GM18870 (cell line): ENCODE results near the gene CT47C1.
A peak's percentile ranks its signal among the peaks of the same experiment; 100 is the strongest.

Experiments used
- ATAC-seq: cut with Tn5 transposase; IDR thresholded peaks from one replicate; pipeline ENCODE4 v1.9.1; 2021; ENCODE audit warnings: moderate library complexity; ENCODE audit not compliant: unreplicated experiment

The CT47C1 gene

DNA sequence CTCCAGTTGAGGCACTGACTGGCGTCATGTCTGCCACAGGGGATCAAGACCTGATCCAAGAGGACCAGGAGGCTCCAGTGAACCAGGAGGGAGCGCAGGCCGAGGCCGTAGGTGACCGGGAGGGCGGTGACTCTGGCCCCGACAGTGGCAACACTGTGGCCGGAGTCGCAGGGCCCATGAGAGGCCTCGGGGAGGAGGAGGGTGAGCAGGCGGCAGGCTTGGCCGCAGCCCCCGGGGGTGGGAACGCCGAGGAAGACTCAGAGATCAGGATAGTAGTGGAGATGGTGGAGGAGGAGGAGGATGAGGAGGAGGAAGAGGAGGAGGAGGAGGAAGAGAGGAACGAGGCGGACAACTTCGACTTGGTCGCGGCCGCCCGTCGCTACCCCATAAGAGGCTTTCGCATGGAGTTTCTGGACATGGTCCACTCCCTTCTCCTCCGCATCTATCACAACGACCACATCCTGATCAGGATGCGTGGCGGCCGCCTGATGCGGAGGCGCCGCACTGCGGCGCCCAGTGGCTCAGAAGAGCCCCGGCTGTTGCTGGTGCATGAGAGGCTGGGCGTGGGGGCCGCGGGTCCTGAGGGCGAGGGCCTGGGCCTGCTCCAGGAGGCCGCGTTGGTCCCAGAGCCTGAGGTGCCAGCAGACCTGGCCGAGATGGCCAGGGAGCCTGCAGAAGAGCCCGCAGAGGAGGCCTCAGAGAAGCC is 560 bp downstream of the CT47C1 start:
- no peak for ATAC-seq

GRCh38 chrX:119073911-119074310 is 1.1 kb downstream of the CT47C1 start:
- ATAC-seq: no peak

DNA sequence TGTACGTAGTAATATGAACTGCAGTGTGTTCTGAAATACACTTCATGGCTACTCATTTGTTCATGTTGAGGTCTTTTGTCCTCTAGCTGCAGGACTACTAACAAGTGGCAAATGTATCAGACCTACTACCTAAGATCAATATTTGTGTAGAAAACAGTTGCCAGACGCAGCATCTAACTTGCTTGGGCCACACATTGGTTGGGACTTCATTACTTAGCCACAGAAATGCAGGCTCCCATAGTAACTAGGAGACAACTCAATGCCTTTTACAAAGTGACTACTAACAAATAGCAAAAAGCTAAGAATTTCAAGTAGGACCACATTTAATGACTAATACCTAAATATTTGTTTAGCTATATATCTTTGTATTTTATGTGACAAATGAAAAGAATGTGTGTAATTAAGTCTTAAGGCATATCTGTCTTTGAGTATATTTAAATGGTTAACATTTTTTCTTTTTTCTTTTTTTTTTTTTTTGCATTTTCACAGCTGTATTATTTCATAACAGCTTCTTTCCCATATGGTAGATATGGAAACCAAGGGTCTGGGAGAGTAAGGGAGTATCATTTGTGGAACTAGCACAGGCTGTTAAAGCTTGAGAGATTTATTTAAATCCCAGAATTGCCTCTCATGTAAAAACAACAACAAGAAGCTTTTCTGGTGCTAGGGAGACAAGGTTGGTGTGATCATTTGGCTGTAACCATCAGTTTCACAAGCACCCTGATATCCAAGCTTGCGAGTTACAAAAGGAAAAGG is 2.7 kb downstream of the CT47C1 start:
- no peak for ATAC-seq

DNA sequence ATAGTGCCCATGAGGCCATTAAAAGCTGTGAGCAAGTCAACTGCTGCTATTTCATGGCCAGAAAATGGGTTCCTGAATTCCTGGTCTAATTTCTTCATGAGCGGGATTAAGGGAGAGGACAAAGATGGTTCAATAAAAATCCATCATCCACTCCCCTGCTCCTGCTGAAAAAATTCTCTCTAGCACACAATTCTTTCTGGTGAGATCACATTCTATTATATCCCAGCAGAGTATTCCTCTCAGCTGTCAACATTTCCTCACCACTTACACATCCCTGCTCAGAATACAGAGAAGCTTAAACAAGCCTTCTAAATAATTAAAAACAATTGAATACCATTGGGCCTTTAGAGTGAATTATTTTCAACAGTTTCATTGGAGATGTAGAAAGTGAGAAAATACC is 9.5 kb downstream of the CT47C1 start:
- ATAC-seq: no peak

- no peak for ATAC-seq
Observed at GRCh38 chrX:119084766-119085165, 12.0 kb downstream of the CT47C1 start.

DNA sequence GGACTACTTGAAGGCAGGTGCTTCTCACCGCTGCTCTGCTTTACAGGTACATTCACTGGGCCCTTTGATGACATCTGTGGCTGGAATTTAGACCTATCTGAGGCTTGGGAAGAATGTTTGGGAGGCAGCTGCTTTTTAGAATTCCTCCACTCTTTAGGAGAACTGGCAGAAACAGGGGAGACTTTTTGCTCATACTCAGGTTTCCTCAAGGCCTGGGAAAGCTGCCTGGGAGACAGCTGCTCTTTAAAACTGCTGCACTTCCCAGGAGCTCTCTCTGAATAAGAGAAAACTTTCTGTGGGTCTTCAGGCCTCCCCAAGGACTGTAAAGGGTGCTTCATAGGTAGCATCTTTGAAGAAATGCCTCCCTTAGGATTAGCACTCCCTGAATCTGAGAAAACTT is 14.3 kb downstream of the CT47C1 start:
- no peak for ATAC-seq

DNA sequence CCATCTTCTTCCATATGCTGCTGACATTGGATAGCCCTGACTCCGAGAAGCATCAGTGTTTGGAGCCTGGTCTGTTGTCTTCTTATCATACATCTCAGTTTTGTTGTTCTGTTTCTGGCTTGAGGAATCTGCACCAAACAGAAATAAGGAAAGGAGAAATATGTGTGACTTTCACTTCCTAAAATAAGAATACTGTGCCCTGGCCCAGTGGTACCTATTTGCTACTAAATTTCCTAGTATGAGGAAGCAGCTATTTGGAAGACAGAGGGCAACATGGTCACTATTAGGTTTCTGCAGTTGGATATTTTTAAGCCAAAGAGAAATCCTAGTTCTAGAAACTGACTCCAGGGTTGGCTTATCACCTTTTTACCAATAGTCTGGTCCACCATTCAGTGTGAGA is 16.8 kb downstream of the CT47C1 start:
- ATAC-seq: no peak

- no peak for ATAC-seq
Observed at GRCh38 chrX:119090627-119091026, 17.8 kb downstream of the CT47C1 start.

DNA sequence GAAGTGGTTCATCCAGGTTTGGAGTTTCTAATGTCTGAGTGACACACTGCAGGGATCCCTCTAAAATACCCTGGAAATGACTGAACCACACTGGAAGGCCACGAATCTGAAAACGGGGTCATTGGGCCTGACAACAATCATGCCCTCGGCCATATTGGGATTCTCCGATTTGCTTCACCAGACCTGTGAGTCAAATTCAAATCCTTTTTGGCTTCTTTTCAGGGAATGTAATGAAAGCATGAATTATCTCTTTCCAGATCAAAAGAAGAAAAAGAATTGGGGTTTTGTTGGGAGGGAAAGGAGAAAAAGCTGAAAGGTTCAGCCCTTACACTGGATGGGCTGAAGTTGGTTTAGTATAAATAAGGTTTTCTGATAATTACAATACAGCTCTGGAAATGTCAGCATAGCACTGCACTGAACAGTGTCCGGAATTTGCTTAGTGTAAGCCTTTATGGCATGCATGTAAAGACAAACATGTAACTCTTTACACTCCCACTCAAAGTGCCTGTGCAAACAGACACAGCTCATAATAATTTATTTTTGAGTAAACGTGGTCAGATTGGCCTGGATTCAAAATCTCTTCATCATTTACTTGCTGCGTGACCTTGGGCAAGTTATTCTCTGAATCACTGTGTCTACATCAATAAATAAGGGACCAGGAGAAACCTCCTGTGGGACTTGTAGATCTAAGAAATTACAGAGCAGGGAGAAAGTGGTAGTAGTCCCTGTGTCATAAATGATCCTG is 21.4 kb downstream of the CT47C1 start:
- no peak for ATAC-seq

- no peak for ATAC-seq
Observed at GRCh38 chrX:119094819-119095218, 22.0 kb downstream of the CT47C1 start.

DNA sequence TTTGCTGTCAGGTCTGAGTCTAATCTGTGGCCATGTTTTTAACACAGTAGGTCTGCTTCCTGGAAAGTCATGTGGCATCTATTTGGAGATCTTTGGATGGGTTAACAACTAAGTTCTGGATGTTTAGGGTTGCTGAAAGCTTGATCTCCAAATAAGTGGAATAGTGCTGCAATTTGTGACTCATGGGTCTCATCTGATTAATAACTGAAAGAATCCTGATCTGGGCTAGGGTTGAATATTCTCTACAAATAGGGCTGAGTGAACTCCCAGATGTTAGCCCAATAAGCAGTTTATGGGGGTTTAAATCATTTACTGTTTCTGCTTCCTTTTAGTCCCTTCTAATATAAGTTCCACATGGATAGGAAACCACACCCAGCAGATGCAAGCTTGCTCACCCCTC is 23.1 kb downstream of the CT47C1 start:
- no peak for ATAC-seq

DNA sequence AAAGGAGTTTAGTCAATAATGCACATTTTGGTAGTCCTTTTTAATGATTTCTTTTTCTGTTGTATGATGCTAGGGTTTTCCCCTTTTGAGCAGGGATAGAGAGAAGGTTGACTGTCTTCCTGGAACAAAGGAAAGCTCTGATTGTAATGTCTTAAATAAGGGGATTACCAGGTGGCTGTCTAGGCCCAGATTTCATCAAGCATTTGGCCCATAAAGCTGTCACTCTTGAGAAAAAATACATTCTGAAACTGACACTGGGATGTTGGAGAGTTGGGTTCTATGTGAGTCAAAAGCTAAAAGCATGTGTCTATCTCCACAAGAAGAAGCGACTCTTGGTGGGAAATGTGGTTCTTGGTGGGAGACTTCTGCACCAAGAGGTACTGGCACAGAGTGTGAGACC is 28.4 kb downstream of the CT47C1 start:
- no peak for ATAC-seq

DNA sequence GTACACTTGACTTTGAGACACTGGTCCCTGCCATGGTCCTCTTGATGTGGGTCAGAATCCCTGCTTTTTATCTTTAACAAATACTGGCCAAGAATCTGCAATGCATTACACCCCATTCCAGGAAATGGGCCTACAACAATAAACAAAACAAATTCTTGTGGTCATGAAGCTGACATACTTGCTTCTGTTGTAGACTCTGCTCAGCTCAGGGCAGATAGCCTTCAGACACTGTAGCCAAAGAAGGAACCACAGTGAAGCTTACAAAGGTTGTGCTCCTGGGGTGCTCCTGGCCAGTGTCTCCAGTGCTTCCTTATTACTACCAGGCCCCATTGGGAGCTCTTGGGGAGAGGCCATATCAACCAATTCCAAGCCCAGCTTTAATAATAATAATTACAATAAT is 33.0 kb downstream of the CT47C1 start:
- ATAC-seq: no peak

- no peak for ATAC-seq
Observed at GRCh38 chrX:119107206-119107605, 34.4 kb downstream of the CT47C1 start.

GRCh38 chrX:119118780-119119395 is 46.1 kb downstream of the CT47C1 start:
- ATAC-seq: peak; percentile 89

GRCh38 chrX:119121341-119121740 is 48.5 kb downstream of the CT47C1 start:
- ATAC-seq: no peak
